Endothelial cell (in vitro differentiated cells): ENCODE results near the gene WTIP. TPM values are rescaled to one million over a fixed set of nuclear protein-coding genes. Genes with fewer than 3 reads are reported as not detected.
"Not testable (repeated sequence)": the region's sequence is repeated elsewhere in the genome, so short reads cannot be mapped to it uniquely, and the experiment has no call there.

ENCODE experiments used
- DNase-seq: peaks from one replicate; pipeline ENCODE4 v3.0.0; 2021; ENCODE audit warnings: low spot score
- H3K27ac Mint-ChIP-seq: one replicate; pipeline ENCODE4 v1.8.0; 2021; ENCODE audit warnings: mixed read lengths, inconsistent platforms; ENCODE audit not compliant: unreplicated experiment
- H3K27me3 Mint-ChIP-seq: one replicate; pipeline ENCODE4 v1.8.0; 2021; ENCODE audit warnings: mild to moderate bottlenecking, moderate library complexity, mixed read lengths, inconsistent platforms; ENCODE audit not compliant: unreplicated experiment
- H3K36me3 Mint-ChIP-seq: one replicate; pipeline ENCODE4 v1.8.0; 2021; ENCODE audit warnings: mild to moderate bottlenecking, low read depth, mixed read lengths, inconsistent platforms; ENCODE audit not compliant: unreplicated experiment
- H3K4me1 Mint-ChIP-seq: one replicate; pipeline ENCODE4 v1.8.0; 2021; ENCODE audit warnings: mild to moderate bottlenecking, mixed read lengths, inconsistent platforms; ENCODE audit not compliant: unreplicated experiment
- H3K4me3 Mint-ChIP-seq: one replicate; pipeline ENCODE4 v1.8.0; 2021; ENCODE audit warnings: mild to moderate bottlenecking, mixed read lengths, inconsistent platforms; ENCODE audit not compliant: unreplicated experiment
- H3K9me3 Mint-ChIP-seq: one replicate; pipeline ENCODE4 v1.8.0; 2021; ENCODE audit warnings: mixed read lengths, inconsistent platforms; ENCODE audit not compliant: unreplicated experiment
- CTCF ChIP-seq: fragments of 200-600 bp; sonication (generic); IDR thresholded peaks from one replicate; pipeline ENCODE4 v1.5.0; 2021; ENCODE audit warnings: antibody characterized with exemption; ENCODE audit not compliant: unreplicated experiment
- total RNA-seq: library from RNA; stranded (reverse); fragmentation: NEBNext Ultra II Directional; extraction: Animal tissue kit (Norgen Biotek cat#: 25700); gene quantifications from one replicate; pipeline ENCODE4 v1.2.1, GENCODE V29; 2021; ENCODE audit not compliant: unreplicated experiment

The WTIP gene
- total RNA-seq, 1 donor from 2014 or later = 17.6 TPM

- Mint-ChIP-seq H3K27ac (no peak overlapping the region), H3K27me3 (no peaks in the 10 kb centered on the region), H3K4me1 (no peaks in the 10 kb centered on the region), H3K4me3 (no peak overlapping the region), H3K9me3 (no peaks in the 10 kb centered on the region), H3K36me3 (peaks cover 10% of the 10 kb centered on the region)
- DNase-seq = no peak
- TF ChIP-seq CTCF = no peak
These were observed 7.1 kb upstream of the WTIP start for GRCh38 chr19:34474233-34474989.

GRCh38 chr19:34475026-34475974 is 6.3 kb upstream of the WTIP start:
- H3K27ac Mint-ChIP-seq = no peak overlapping the region
- peaks cover 4% of the 10 kb centered on the region for H3K27me3 Mint-ChIP-seq
- no peak for TF ChIP-seq CTCF
- H3K36me3 Mint-ChIP-seq = peaks cover 10% of the 10 kb centered on the region
- DNase-seq = no peak
- no peaks in the 10 kb centered on the region for H3K9me3 Mint-ChIP-seq
- no peak overlapping the region for H3K4me3 Mint-ChIP-seq
- no peaks in the 10 kb centered on the region for H3K4me1 Mint-ChIP-seq

- no peak overlapping the region for H3K27ac Mint-ChIP-seq
These were observed 5.5 kb upstream of the WTIP start for GRCh38 chr19:34475975-34476594.

GRCh38 chr19:34478496-34478895 is 3.1 kb upstream of the WTIP start:
- H3K36me3 Mint-ChIP-seq, H3K4me1 Mint-ChIP-seq, DNase-seq, H3K4me3 Mint-ChIP-seq, H3K27ac Mint-ChIP-seq, H3K9me3 Mint-ChIP-seq: not testable (repeated sequence)
- H3K27me3 Mint-ChIP-seq = peaks cover 17% of the 10 kb centered on the region

More at GRCh38 chr19:34475975-34476594, 5.5 kb upstream of the WTIP start:
- H3K36me3 Mint-ChIP-seq = peaks cover 10% of the 10 kb centered on the region
- no peaks in the 10 kb centered on the region for H3K9me3 Mint-ChIP-seq
- no peak for TF ChIP-seq CTCF
- H3K27me3 Mint-ChIP-seq = peaks cover 7% of the 10 kb centered on the region
- no peak for DNase-seq
- H3K4me3 Mint-ChIP-seq = no peak overlapping the region
- H3K4me1 Mint-ChIP-seq = no peaks in the 10 kb centered on the region

- Mint-ChIP-seq H3K27ac (no peak overlapping the region), H3K9me3 (no peaks in the 10 kb centered on the region), H3K4me1 (peaks cover 6% of the 10 kb centered on the region), H3K27me3 (peaks cover 17% of the 10 kb centered on the region), H3K4me3 (no peak overlapping the region), H3K36me3 (peaks cover 8% of the 10 kb centered on the region)
- no peak for TF ChIP-seq CTCF
- DNase-seq = no peak
These were observed 2.2 kb upstream of the WTIP start for GRCh38 chr19:34479396-34479795.
